GM18861 (cell line): Measurements from ENCODE around the gene MARK3.
"Not testable (repeated sequence)": the region's sequence is repeated elsewhere in the genome, so short reads cannot be mapped to it uniquely, and the experiment has no call there.

Source experiments
- ATAC-seq: cut with Tn5 transposase; IDR thresholded peaks from one replicate; pipeline ENCODE4 v1.9.1; 2021; ENCODE audit not compliant: unreplicated experiment

Gene MARK3

GRCh38 chr14:103385152-103385928, at the start of gene MARK3:
Gene MARK3, plus strand, starts transcription at chr14:103385415. Its CDS starts 615 bp downstream, at chr14:103386030.
- ATAC-seq = peak; percentile 90

GRCh38 chr14:103336191-103336590, 49.0 kb upstream of the MARK3 start:
- ATAC-seq = no peak

- ATAC-seq = no peak
Measured at GRCh38 chr14:103337794-103338193, 47.4 kb upstream of the MARK3 start.

- no peak for ATAC-seq
Measured at GRCh38 chr14:103339561-103339960, 45.7 kb upstream of the MARK3 start.

GRCh38 chr14:103340480-103341212, 44.6 kb upstream of the MARK3 start:
- no peak for ATAC-seq

GRCh38 chr14:103341250-103342129, 43.7 kb upstream of the MARK3 start:
- ATAC-seq = no peak

GRCh38 chr14:103343164-103343879, 41.9 kb upstream of the MARK3 start:
- ATAC-seq = no peak

- ATAC-seq = no peak
Measured at GRCh38 chr14:103343905-103344797, 41.1 kb upstream of the MARK3 start.

GRCh38 chr14:103346286-103346685, 38.9 kb upstream of the MARK3 start:
- no peak for ATAC-seq

GRCh38 chr14:103347091-103347815, 38.0 kb upstream of the MARK3 start:
- ATAC-seq = no peak

GRCh38 chr14:103348154-103348553, 37.1 kb upstream of the MARK3 start:
- ATAC-seq = no peak

- no peak for ATAC-seq
Measured at GRCh38 chr14:103349982-103350381, 35.2 kb upstream of the MARK3 start.

- no peak for ATAC-seq
Measured at GRCh38 chr14:103353362-103353761, 31.9 kb upstream of the MARK3 start.

- no peak for ATAC-seq
Measured at GRCh38 chr14:103354141-103354540, 31.1 kb upstream of the MARK3 start.

GRCh38 chr14:103356024-103356682, 29.1 kb upstream of the MARK3 start:
- no peak for ATAC-seq

GRCh38 chr14:103357552-103357951, 27.7 kb upstream of the MARK3 start:
- not testable (repeated sequence) for ATAC-seq

GRCh38 chr14:103360548-103360947, 24.7 kb upstream of the MARK3 start:
- ATAC-seq = no peak

- ATAC-seq = no peak
Measured at GRCh38 chr14:103361867-103362266, 23.3 kb upstream of the MARK3 start.
